Measurements from ENCODE around the gene KMT2B. TPM values are rescaled to one million over a fixed set of nuclear protein-coding genes. Genes with fewer than 3 reads are reported as not detected.

KMT2B gene
- total RNA-seq, 1 experiment from 2014 or later: 54.2 TPM

GRCh38 chr19:35720648-35721047, 2.8 kb downstream of the KMT2B start:
- H3K4me1 ChIP-seq: peaks cover 2% of the 10 kb centered on the region
- ChIA-PET CTCF (no interaction called here), POLR2A (no interaction called here)
- H3K4me3 ChIP-seq (ENCODE audit: low read depth, low read length): no peak overlapping the region
- no peak overlapping the region for H3K27ac Mint-ChIP-seq (ENCODE audit: unreplicated experiment)
- no peak overlapping the region for H3K4me3 Mint-ChIP-seq (ENCODE audit: unreplicated experiment)
- H3K36me3 ChIP-seq (ENCODE audit: control insufficient read depth, insufficient read depth, low read length): peaks cover 4% of the 10 kb centered on the region
- no peaks in the 10 kb centered on the region for H3K9me3 Mint-ChIP-seq (ENCODE audit: unreplicated experiment)
- DNase-seq: no peak
- no peaks in the 10 kb centered on the region for H3K27me3 ChIP-seq (replicated peaks; ENCODE audit: control insufficient read depth, insufficient read depth, low read length)
- H3K9me3 ChIP-seq: no peaks in the 10 kb centered on the region
- no TSS peak for BruUV-seq (replicated peaks)
- H3K27me3 Mint-ChIP-seq (ENCODE audit: insufficient read depth, unreplicated experiment): no peaks in the 10 kb centered on the region
- intact Hi-C loops (cut with micrococcal nuclease; ENCODE audit: unreplicated experiment): no loop called here
- TF ChIP-seq CTCF (IDR thresholded peaks at IDR 0.05; ENCODE audit: insufficient read depth in 1 of 2, low read depth in 1 of 2, low read length in 1 of 2, severe bottlenecking in 1 of 2, unreplicated experiment in 1 of 2): no peak
- H3K36me3 Mint-ChIP-seq (ENCODE audit: insufficient read depth, unreplicated experiment): peaks cover 60% of the 10 kb centered on the region
- H3K4me1 Mint-ChIP-seq (ENCODE audit: low read depth, unreplicated experiment): peaks cover 7% of the 10 kb centered on the region

GRCh38 chr19:35721374-35721773, 3.6 kb downstream of the KMT2B start:
- Mint-ChIP-seq H3K27ac (ENCODE audit: unreplicated experiment) (no peak overlapping the region), H3K36me3 (ENCODE audit: insufficient read depth, unreplicated experiment) (peaks cover 67% of the 10 kb centered on the region), H3K9me3 (ENCODE audit: unreplicated experiment) (no peaks in the 10 kb centered on the region), H3K4me1 (ENCODE audit: low read depth, unreplicated experiment) (peaks cover 7% of the 10 kb centered on the region), H3K4me3 (ENCODE audit: unreplicated experiment) (no peak overlapping the region), H3K27me3 (ENCODE audit: insufficient read depth, unreplicated experiment) (no peaks in the 10 kb centered on the region)
- no peak for DNase-seq
- CTCF ChIA-PET: no interaction called here
- Histone ChIP-seq H3K4me3 (ENCODE audit: low read depth, low read length) (no peak overlapping the region), H3K27me3 (replicated peaks; ENCODE audit: control insufficient read depth, insufficient read depth, low read length) (no peaks in the 10 kb centered on the region), H3K9me3 (no peaks in the 10 kb centered on the region), H3K36me3 (ENCODE audit: control insufficient read depth, insufficient read depth, low read length) (peaks cover 4% of the 10 kb centered on the region), H3K4me1 (no peaks in the 10 kb centered on the region)
- intact Hi-C loops (cut with micrococcal nuclease; ENCODE audit: unreplicated experiment): no loop called here
- no peak for TF ChIP-seq CTCF (IDR thresholded peaks at IDR 0.05; ENCODE audit: insufficient read depth in 1 of 2, low read depth in 1 of 2, low read length in 1 of 2, severe bottlenecking in 1 of 2, unreplicated experiment in 1 of 2)
- POLR2A ChIA-PET: no interaction called here
- BruUV-seq (replicated peaks): no TSS peak

GRCh38 chr19:35722461-35722860, 4.7 kb downstream of the KMT2B start:
- Mint-ChIP-seq H3K4me3 (ENCODE audit: unreplicated experiment) (no peak overlapping the region), H3K4me1 (ENCODE audit: low read depth, unreplicated experiment) (peaks cover 7% of the 10 kb centered on the region), H3K36me3 (ENCODE audit: insufficient read depth, unreplicated experiment) (peaks cover 74% of the 10 kb centered on the region), H3K9me3 (ENCODE audit: unreplicated experiment) (no peaks in the 10 kb centered on the region), H3K27me3 (ENCODE audit: insufficient read depth, unreplicated experiment) (no peaks in the 10 kb centered on the region), H3K27ac (ENCODE audit: unreplicated experiment) (peak overlapping the region; percentile 55)
- no peak for DNase-seq
- H3K4me3 ChIP-seq (ENCODE audit: low read depth, low read length): no peak overlapping the region
- ChIA-PET POLR2A (no interaction called here), CTCF (no interaction called here)
- TSS peak; percentile 0 for BruUV-seq (replicated peaks)
- H3K9me3 ChIP-seq: no peaks in the 10 kb centered on the region
- H3K27me3 ChIP-seq (replicated peaks; ENCODE audit: control insufficient read depth, insufficient read depth, low read length): no peaks in the 10 kb centered on the region
- intact Hi-C loops (cut with micrococcal nuclease; ENCODE audit: unreplicated experiment): no loop called here
- H3K4me1 ChIP-seq: no peaks in the 10 kb centered on the region
- H3K36me3 ChIP-seq (ENCODE audit: control insufficient read depth, insufficient read depth, low read length): peaks cover 4% of the 10 kb centered on the region
- no peak for TF ChIP-seq CTCF (IDR thresholded peaks at IDR 0.05; ENCODE audit: insufficient read depth in 1 of 2, low read depth in 1 of 2, low read length in 1 of 2, severe bottlenecking in 1 of 2, unreplicated experiment in 1 of 2)

Measured in Caco-2 (cell line).